Lung (tissue), 13 donors: ENCODE measurements around the gene SIK3. TPM values are rescaled to one million over a fixed set of nuclear protein-coding genes. Genes with fewer than 3 reads are reported as not detected.

ENCODE experiments used
- ATAC-seq: fragments of 200-7000 bp; cut with Tn5 transposase; one replicate; pipeline ENCODE4 v1.9.1; 2020; ENCODE audit warnings: moderate number of reproducible peaks; ENCODE audit not compliant: insufficient read depth, low FRiP score
- DNase-seq, 3 donors: peaks; one replicate each; pipeline ENCODE4 v3.0.0-alpha.2; 2013 to 2017
- H3K27ac ChIP-seq, 2 donors: one replicate each; pipeline ENCODE4 v1.5.1; 2013; ENCODE audit warnings: mild to moderate bottlenecking in 2 of 2, moderate library complexity in 2 of 2, control low read depth in 1 of 2, inconsistent platforms in 1 of 2, low read depth in 1 of 2, low read length in 1 of 2
- H3K27me3 ChIP-seq, 3 donors: one replicate each; pipeline ENCODE4 v1.5.1; 2013; ENCODE audit warnings: low read length in 2 of 3; ENCODE audit not compliant: control insufficient read depth in 3 of 3, insufficient read depth in 3 of 3
- H3K36me3 ChIP-seq, 4 donors: one replicate each; pipeline ENCODE4 v1.5.1; 2013; ENCODE audit warnings: low read length in 4 of 4, mild to moderate bottlenecking in 1 of 4, moderate library complexity in 1 of 4; ENCODE audit not compliant: control insufficient read depth in 4 of 4, insufficient read depth in 4 of 4
- H3K4me1 ChIP-seq, 5 donors: one replicate each; pipeline ENCODE4 v1.5.1; 2013; ENCODE audit warnings: low read length in 5 of 5, mild to moderate bottlenecking in 2 of 5, moderate library complexity in 1 of 5; ENCODE audit not compliant: control insufficient read depth in 5 of 5, insufficient read depth in 5 of 5
- H3K4me3 ChIP-seq: one replicate; pipeline ENCODE4 v1.5.1; 2013; ENCODE audit warnings: mild to moderate bottlenecking, control low read depth, moderate library complexity
- H3K9ac ChIP-seq, 2 donors: one replicate each; pipeline ENCODE4 v1.5.1; 2013; ENCODE audit warnings: low read length in 2 of 2, control low read depth in 1 of 2; ENCODE audit not compliant: insufficient read depth in 1 of 2
- H3K9me3 ChIP-seq, 4 donors: one replicate each; pipeline ENCODE4 v1.5.1; 2013; ENCODE audit warnings: low read length in 3 of 4, mild to moderate bottlenecking in 1 of 4, moderate library complexity in 1 of 4; ENCODE audit not compliant: control insufficient read depth in 4 of 4, insufficient read depth in 3 of 4
- WGBS, 2 donors: extraction: QIAGEN DNeasy Blood & Tissue Kit; methylation state at CpG; one replicate each; pipeline ENCODE4 v1.1.7; 2013; 5-methylcytosine and 5-hydroxymethylcytosine counted together
- polyA plus RNA-seq, 2 donors: library from polyadenylated mRNA; stranded (reverse); fragments of 200-250 nt; gene quantifications; one replicate each; pipeline ENCODE4 v1.2.1, GENCODE V29; 2013
- small RNA-seq: library from RNA; depleted of rRNA; stranded (forward); fragments of <200 nt; gene quantifications from one replicate; pipeline ENCODE3, GENCODE V24; 2014; ENCODE audit warnings: low replicate concordance
- total RNA-seq, 2 donors: library from RNA; depleted of rRNA in 1 of 2; stranded (reverse); fragments of >200 nt in 1 of 2; gene quantifications; one replicate each; pipeline ENCODE4 v1.2.1, GENCODE V29; 2014 to 2021
- TF ChIP-seq, protein P1 (sequence below): IDR thresholded peaks from 2 replicates; pipeline ENCODE4 v1.5.1; 2012; ENCODE audit warnings: mild to moderate bottlenecking; ENCODE audit errors: control extremely low read depth, extremely low read depth
- donor health status: control.
- donor health status: control.
- donor health status: Bipolar disorder and iron deficiency.
- donor health status: healthy.
- donor health status: DM: yes; HTN: yes; CAD: no.

Gene SIK3
- total and polyA plus RNA-seq, 4 donors, result 9.0 to 43.4 (median 29.6) TPM

DNA sequence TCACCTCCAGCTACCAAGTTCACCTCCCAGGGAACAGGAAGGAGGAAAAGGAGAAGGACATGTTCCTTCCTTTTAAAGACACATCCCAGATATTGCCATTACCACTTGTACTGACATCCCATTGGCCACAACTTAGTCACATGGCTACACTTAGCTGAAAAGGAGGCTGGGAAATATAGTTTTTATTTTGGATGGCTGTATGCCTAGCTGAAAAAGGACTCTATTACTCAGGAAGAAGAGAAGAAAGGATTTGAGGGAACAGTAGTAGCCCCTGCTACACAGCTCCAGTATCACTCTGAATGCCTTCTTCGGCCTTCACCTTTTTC is 304.5 kb downstream of the SIK3 start:
- TF ChIP-seq, protein P1, sequence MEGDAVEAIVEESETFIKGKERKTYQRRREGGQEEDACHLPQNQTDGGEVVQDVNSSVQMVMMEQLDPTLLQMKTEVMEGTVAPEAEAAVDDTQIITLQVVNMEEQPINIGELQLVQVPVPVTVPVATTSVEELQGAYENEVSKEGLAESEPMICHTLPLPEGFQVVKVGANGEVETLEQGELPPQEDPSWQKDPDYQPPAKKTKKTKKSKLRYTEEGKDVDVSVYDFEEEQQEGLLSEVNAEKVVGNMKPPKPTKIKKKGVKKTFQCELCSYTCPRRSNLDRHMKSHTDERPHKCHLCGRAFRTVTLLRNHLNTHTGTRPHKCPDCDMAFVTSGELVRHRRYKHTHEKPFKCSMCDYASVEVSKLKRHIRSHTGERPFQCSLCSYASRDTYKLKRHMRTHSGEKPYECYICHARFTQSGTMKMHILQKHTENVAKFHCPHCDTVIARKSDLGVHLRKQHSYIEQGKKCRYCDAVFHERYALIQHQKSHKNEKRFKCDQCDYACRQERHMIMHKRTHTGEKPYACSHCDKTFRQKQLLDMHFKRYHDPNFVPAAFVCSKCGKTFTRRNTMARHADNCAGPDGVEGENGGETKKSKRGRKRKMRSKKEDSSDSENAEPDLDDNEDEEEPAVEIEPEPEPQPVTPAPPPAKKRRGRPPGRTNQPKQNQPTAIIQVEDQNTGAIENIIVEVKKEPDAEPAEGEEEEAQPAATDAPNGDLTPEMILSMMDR, result no peak
- Histone ChIP-seq H3K36me3 (no peaks in the 10 kb centered on the region), H3K27ac (no peak overlapping the region), H3K27me3 (peaks cover 0 to 2% (median 0%) of the 10 kb centered on the region in 3 donors), H3K4me3 (no peak overlapping the region), H3K9ac (no peak overlapping the region), H3K4me1 (peaks cover 0 to 16% (median 0%) of the 10 kb centered on the region in 5 donors), H3K9me3 (no peaks in the 10 kb centered on the region)
- no peak for ATAC-seq
- 100% methylated on average over 1 of the region's 1 CpG for WGBS, 2 donors
- DNase-seq, result no peak

Small RNA genes within 50 kb of the gene (small RNA-seq; reads per million reads assigned to genes)
- gene AP000936.3, result not detected
- 0.85 reads per million, percentile 78 among the genes with 10 or more reads in this experiment for gene RNY4P6

Other genes with a start within 250 kb of the SIK3 start
- 10 to 100 TPM; 70.7 to 73.1 TPM for gene PAFAH1B2, start 45.9 kb upstream of the SIK3 start, total RNA-seq
- 10 to 100 TPM; 22.2 to 23.8 TPM for gene PAFAH1B2, start 45.9 kb upstream of the SIK3 start, polyA plus RNA-seq
- gene SIDT2, start 80.3 kb upstream of the SIK3 start, total RNA-seq, result 10 to 100 TPM; 25.4 to 84.8 TPM
- gene SIDT2, start 80.3 kb upstream of the SIK3 start, polyA plus RNA-seq, result 10 to 100 TPM; 31.4 to 45.4 TPM
- 100 to 1,000 TPM; 172 to 505 TPM for gene TAGLN, start 100.9 kb upstream of the SIK3 start, total RNA-seq
- 100 to 1,000 TPM; 534 to 683 TPM for gene TAGLN, start 100.9 kb upstream of the SIK3 start, polyA plus RNA-seq
- 10 to 100 TPM; 33.9 to 82.5 TPM for gene PCSK7, start 133.6 kb upstream of the SIK3 start, total RNA-seq
- 10 to 100 TPM; 29.2 to 31.9 TPM for gene PCSK7, start 133.6 kb upstream of the SIK3 start, polyA plus RNA-seq
- gene RNF214, start 134.2 kb upstream of the SIK3 start, total RNA-seq, result 10 to 100 TPM; 18.5 to 19.8 TPM
- gene RNF214, start 134.2 kb upstream of the SIK3 start, polyA plus RNA-seq, result 10 to 100 TPM in 1 of 2 donors, 1 to 10 TPM in 1; 8.6 to 10.7 TPM
- gene BACE1-AS, start 192.9 kb upstream of the SIK3 start, total RNA-seq, result 1 to 10 TPM; 5.8 to 5.9 TPM
- gene BACE1-AS, start 192.9 kb upstream of the SIK3 start, polyA plus RNA-seq, result 1 to 10 TPM; 1.9 to 9.5 TPM
- 10 to 100 TPM; 18.6 to 30.7 TPM for gene BACE1, start 217.8 kb upstream of the SIK3 start, total RNA-seq
- 1 to 10 TPM; 5.1 to 7.8 TPM for gene BACE1, start 217.8 kb upstream of the SIK3 start, polyA plus RNA-seq
- 10 to 100 TPM; 33.2 to 36.1 TPM for gene CEP164, start 229.4 kb upstream of the SIK3 start, total RNA-seq
- 10 to 100 TPM; 12.0 to 20.1 TPM for gene CEP164, start 229.4 kb upstream of the SIK3 start, polyA plus RNA-seq